NCI-H1105 (cell line): ENCODE measurements around the gene CHPF.
A peak's percentile ranks its signal among the peaks of the same experiment; 100 is the strongest.

Experiments
- DNase-seq: peaks from one replicate; lab custom pipeline; 2025; lab: John Stamatoyannopoulos, UW

Gene CHPF

GRCh38 chr2:219543596-219544358, at the start of gene CHPF, which contains the start of gene TMEM198:
CHPF (minus strand) TSS chr2:219543809; CDS start chr2:219543538, 271 bp downstream.
TMEM198 (plus strand) TSS chr2:219544028; CDS start chr2:219544728, 700 bp downstream.
- peak; percentile 97 for DNase-seq

GRCh38 chr2:219593154-219593553, 49.5 kb upstream of the CHPF start:
- no peak for DNase-seq

DNA sequence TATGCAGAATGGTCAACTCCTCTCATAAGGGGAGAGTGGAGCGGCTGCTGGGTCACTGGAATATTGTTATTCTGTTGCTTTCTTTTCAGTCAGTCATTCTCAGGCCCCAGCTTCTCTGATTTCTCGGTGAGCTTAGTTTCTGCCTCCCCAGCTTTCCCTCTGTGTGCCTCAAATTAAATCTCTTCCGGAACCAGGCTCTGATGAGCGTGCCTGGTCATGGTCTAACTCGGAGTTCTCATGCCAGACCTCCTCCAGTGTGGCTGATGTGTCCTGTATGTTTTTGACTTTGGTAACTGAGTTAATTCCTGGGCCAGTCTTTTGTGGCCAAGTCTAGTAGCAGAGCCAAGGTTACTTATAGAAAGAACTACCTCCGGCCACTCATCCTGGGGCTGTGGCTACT, 49.1 kb upstream of the CHPF start:
- DNase-seq, result no peak

- no peak for DNase-seq
Observed at GRCh38 chr2:219591091-219591490, 47.5 kb upstream of the CHPF start.

DNA sequence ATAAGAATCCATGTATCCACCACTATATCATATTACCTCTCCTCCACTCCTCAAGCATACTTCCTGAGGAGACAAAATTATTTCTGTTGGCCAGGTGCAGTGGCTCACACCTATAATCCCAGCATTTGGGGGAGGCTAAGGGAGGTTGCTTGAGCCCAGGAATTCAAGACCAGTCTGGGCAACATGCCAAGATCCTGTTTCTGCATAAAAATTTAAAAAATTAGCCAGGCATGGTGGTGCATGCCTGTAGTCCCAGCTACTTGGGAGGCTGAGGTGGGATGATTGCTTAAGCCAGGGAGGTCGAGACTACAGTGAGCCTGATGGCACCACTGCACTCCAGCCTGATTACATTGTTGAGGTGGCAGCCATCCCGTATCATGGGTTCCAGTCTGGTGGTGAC, 37.7 kb upstream of the CHPF start:
- DNase-seq, result no peak

DNA sequence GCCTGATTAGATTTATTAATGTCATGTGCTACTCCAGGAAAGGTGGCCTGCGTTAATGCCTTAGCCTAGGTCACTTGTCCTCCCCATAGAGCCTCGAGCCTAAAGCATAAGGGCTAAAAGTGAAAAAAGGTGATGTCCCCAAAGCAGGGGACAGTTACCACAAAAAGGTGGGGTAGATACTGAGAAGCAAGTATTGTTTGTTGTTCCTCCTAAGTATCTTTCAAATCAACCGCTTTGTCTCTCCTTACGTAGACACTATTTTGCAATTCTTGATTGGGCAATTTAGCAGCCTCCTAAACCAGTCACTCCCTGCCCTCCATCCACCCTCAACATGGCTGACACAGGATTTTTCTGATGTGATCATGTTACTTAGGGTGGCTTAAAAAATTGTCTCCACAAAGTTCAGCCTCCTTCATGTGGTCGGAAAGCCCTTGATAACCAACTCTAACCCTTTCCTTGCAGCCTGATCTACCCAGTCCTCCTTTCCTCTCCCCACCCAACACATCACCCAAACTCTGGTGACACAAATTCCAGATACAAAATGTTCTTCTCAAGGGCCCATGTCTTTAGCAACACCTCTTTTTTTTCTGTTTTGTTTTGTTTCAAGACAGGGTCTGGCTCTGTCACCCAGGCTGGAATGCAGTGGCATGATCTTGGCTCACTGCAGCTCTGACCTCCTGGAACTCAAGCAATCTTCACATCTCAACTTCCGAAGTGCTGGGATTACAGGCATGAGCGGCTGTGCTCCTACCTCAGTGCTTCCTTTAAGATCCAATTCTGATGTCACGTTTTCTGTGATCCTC, 35.4 kb upstream of the CHPF start:
- no peak for DNase-seq

DNA sequence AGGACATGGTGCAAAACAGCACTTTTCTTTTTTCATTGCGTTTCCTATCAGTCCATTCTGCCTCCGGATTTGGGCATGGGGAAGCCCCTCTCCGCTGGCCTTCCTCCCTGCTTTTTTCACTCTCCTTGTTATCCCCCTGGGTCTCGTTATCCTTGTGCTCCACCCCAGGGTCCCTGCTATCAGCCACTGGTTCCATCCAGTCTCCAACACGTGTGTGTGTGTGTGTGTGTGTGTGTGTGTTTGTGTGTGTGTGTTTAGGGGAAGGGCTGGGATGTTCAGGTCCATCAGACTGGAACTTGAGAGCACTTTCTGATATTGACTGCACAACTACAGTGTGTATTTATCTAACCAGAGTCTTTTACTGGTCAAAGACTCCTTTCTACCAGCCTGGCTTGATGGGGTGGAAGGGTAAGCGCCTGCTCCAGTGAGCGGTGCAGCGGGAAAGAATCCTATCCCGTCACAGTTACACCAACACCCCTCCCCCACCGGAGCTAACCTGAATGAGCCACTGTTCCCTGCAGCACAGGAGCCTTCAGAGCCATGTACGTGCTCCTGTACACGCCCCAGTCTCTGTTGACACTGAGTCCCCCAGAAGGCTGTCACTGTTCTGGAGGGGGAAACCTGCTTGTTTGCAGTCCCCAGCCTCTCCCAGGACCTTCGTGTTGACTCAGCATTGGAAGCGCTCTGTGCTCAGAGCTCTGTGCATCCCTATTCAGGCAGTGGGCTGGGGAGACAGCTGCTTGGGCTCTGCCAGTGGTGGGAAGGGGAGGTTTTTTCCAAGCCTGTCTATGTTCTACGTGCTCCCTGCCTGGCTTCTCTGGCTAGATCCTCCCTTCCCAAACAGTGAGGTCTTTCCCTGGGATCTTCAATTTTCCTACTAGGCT, 33.1 kb upstream of the CHPF start:
- DNase-seq, result peak; percentile 33

- DNase-seq, result no peak
Observed at GRCh38 chr2:219575566-219576504, 32.2 kb upstream of the CHPF start.

DNA sequence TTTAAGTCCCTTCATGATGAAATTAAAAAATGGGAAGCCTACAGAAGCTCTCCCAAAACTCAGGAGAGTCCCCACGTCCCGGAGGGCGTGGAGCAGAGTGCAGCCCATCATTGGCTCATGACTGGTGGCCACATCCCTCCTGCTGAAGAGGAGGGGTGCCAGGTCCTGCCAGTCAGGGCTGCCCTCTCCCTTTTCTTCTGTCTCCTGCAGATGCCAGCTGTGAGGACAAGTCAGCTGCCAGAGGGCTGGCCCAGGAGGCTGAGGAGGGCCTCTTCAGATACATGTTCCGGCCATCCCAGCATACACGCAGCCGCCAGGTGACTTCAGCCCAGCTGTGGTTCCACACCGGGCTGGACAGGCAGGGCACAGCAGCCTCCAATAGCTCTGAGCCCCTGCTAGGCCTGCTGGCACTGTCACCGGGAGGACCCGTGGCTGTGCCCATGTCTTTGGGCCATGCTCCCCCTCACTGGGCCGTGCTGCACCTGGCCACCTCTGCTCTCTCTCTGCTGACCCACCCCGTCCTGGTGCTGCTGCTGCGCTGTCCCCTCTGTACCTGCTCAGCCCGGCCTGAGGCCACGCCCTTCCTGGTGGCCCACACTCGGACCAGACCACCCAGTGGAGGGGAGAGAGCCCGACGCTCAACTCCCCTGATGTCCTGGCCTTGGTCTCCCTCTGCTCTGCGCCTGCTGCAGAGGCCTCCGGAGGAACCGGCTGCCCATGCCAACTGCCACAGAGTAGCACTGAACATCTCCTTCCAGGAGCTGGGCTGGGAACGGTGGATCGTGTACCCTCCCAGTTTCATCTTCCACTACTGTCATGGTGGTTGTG, 31.1 kb upstream of the CHPF start:
- no peak for DNase-seq

- DNase-seq, result no peak
Observed at GRCh38 chr2:219573166-219573565, 29.6 kb upstream of the CHPF start.

DNA sequence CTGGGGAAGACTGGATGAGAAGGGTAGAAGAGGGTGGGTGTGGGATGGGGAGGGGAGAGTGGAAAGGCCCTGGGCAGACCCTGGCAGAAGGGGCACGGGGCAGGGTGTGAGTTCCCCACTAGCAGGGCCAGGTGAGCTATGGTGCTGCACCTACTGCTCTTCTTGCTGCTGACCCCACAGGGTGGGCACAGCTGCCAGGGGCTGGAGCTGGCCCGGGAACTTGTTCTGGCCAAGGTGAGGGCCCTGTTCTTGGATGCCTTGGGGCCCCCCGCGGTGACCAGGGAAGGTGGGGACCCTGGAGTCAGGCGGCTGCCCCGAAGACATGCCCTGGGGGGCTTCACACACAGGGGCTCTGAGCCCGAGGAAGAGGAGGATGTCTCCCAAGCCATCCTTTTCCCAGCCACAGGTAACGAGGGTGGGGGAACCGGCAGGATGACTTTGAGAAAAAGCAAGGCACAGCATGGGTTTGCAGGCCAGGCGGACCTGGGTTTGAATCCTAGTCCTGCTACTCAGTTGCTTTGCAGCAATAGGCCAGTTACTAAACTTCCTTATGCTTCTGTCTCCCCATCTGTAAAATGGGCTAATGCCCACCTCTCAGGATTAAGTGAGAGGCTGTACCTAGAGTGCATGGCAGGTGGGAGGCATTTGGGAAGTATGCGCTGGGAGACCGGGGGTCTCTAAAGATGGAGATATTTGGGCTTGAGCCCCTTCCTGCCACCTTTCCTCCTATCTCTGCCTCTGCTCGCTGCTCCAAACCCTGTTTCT, 28.8 kb upstream of the CHPF start, which contains the start of gene INHA:
INHA (plus strand) TSS at position 74 of the 765 bp plus-strand sequence; CDS start at position 139, 65 bp downstream.
- no peak for DNase-seq

- DNase-seq, result peak; percentile 85
Observed at GRCh38 chr2:219571311-219572236, 28.0 kb upstream of the CHPF start, which contains the start of gene OBSL1. OBSL1 (minus strand) TSS chr2:219571539; CDS start chr2:219571232, 307 bp downstream.

- DNase-seq, result no peak
Observed at GRCh38 chr2:219570924-219571310, 27.3 kb upstream of the CHPF start.

DNA sequence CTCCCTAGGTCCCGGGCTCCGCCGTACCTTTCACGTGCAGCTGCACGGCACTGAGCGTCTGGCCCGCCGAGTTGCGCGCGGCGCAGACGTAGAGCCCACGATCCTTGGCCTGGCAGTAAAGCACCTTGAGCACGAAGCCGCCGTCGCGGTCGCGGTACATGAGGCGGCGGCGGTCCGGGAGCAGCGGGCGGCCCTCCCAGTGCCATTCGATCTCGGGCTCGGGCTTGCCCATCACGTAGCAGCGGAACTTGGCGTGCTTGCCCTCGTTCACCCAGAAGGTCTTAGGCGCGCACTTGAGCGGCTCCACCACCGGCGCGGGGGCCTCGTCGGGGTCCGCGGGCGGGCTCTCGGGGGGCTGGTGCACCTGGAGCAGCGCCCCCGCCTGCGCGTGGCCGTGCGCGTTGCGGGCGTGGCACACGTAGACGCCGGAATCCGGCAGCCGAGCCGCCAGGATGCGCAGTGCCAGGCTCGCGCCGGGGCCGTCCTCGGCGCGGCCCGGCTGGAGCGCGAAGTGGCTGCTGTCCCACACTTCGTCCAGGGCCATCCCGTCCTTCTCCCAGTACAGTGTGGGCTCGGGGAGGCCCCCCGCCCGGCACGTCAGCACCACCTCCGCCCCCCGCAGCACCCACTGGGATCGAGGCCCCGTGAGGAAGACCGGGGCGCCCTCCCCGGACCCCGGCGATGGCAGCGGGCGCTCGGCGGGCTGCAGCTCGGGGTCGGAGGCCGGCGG, 26.8 kb upstream of the CHPF start:
- DNase-seq, result no peak

- no peak for DNase-seq
Observed at GRCh38 chr2:219569635-219570034, 26.0 kb upstream of the CHPF start.

DNA sequence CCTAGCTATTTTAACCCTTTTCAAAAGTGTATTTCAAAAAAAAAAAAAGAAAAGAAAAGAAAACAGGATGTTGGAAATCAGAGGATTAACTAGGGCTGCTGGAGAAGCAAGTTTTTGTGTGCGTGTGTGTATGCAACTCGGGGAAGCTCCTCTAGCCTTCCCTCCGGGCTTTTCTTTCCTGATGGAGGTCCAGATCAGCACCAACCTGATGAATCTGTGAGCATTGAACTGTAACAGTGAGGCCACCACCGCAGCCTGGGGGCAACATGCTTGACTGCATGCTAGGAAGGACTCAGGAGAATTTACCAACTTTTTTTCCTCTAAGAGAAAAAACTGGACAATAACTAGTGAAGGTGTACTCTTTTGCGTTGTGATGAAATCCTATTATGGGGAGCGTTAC, 25.4 kb upstream of the CHPF start:
- no peak for DNase-seq

- DNase-seq, result no peak
Observed at GRCh38 chr2:219567791-219568361, 24.3 kb upstream of the CHPF start.
